WTC11 (cell line): ENCODE data around the gene OR3A3.
"Not testable (repeated sequence)": the region's sequence is repeated elsewhere in the genome, so short reads cannot be mapped to it uniquely, and the experiment has no call there.

Experiments
- CREM ChIP-seq: sonication (generic); formaldehyde crosslinking; IDR thresholded peaks from 2 replicates; pipeline ENCODE4 v1.8.1; 2022; ENCODE audit warnings: mild to moderate bottlenecking, missing genetic modification reagents, moderate library complexity
- CTCF ChIP-seq: fragments of 200-600 bp; IDR thresholded peaks from 2 replicates; pipeline ENCODE4 v1.8.0; 2022; ENCODE audit warnings: antibody characterized with exemption
- E2F4 ChIP-seq: sonication (generic); formaldehyde crosslinking; IDR thresholded peaks from 2 replicates; pipeline ENCODE4 v1.8.1; 2022; ENCODE audit warnings: low read depth, mild to moderate bottlenecking, moderate library complexity, missing genetic modification reagents, borderline replicate concordance
- ELF4 ChIP-seq: sonication (generic); formaldehyde crosslinking; IDR thresholded peaks from 2 replicates; pipeline ENCODE4 v1.8.1; 2022; ENCODE audit warnings: low read depth, mild to moderate bottlenecking, moderate library complexity, missing genetic modification reagents
- NR3C1 ChIP-seq: sonication (generic); formaldehyde crosslinking; conservative IDR thresholded peaks from 2 replicates; pipeline ENCODE4 v1.8.1; 2023; ENCODE audit warnings: low read depth, mild to moderate bottlenecking, missing genetic modification reagents
- ZNF263 ChIP-seq: sonication (generic); formaldehyde crosslinking; IDR thresholded peaks from 2 replicates; pipeline ENCODE4 v1.8.1; 2022; ENCODE audit warnings: low read depth, mild to moderate bottlenecking, moderate library complexity, missing genetic modification reagents
- ZNF425 ChIP-seq: fragments of 250-450 bp; sonication (Bioruptor Pico); conservative IDR thresholded peaks from 2 replicates; pipeline ENCODE4 v1.9.0; 2021; ENCODE audit warnings: mild to moderate bottlenecking
- ZNF532 ChIP-seq: fragments of 250-450 bp; sonication (Bioruptor Pico); IDR thresholded peaks from 2 replicates; pipeline ENCODE4 v1.9.0; 2021; ENCODE audit warnings: mild to moderate bottlenecking, borderline replicate concordance

- TF ChIP-seq CTCF; ZNF425; NR3C1 (CRISPR knock-in tag); CREM (CRISPR knock-in tag); ZNF532 (CRISPR knock-in tag); E2F4 (CRISPR knock-in tag); ELF4 (CRISPR knock-in tag); ZNF263: not testable (repeated sequence)
Observed at GRCh38 chr17:3466355-3466754, 55.2 kb downstream of the OR3A3 start.
